Esophagus squamous epithelium (tissue), 5 donors: ENCODE data around the gene SLC38A5. TPM values are rescaled to one million over a fixed set of nuclear protein-coding genes. Genes with fewer than 3 reads are reported as not detected.

Source experiments
- DNase-seq: peaks from one replicate; lab custom pipeline; 2025; lab: John Stamatoyannopoulos, UW
- H3K27ac ChIP-seq, 4 donors: fragments of 200-600 bp; sonication (generic); one replicate each; pipeline ENCODE4 v1.5.1; 2016 to 2019; ENCODE audit warnings: mild to moderate bottlenecking in 1 of 4
- H3K27me3 ChIP-seq, 4 donors: fragments of 200-600 bp; sonication (generic); 1 replicate in 3 of 4; 2 replicates in 1 of 4; pipeline versions ENCODE4 v1.5.1 to v1.6.0; 2017 to 2021; ENCODE audit warnings: antibody characterized with exemption in 1 of 4
- H3K36me3 ChIP-seq, 3 donors: fragments of 200-600 bp; sonication (generic); one replicate each; pipeline ENCODE4 v1.5.1; 2016 to 2019
- H3K4me1 ChIP-seq, 3 donors: fragments of 200-600 bp; sonication (generic); one replicate each; pipeline ENCODE4 v1.5.1; 2017 to 2019
- H3K4me3 ChIP-seq, 4 donors: fragments of 200-600 bp; sonication (generic); 1 replicate in 3 of 4; 2 replicates in 1 of 4; pipeline ENCODE4 v1.5.1; 2016 to 2019; ENCODE audit warnings: mild to moderate bottlenecking in 2 of 4, moderate library complexity in 1 of 4
- H3K9me3 ChIP-seq, 3 donors: fragments of 200-600 bp; sonication (generic); one replicate each; pipeline ENCODE4 v1.5.1; 2016 to 2019
- CTCF ChIP-seq, 6 experiments: fragments of 450-650 bp in 4 of 6; fragments of 200-600 bp in 2 of 6; sonication (generic) in 2 of 6; IDR thresholded peaks; one replicate each; pipeline ENCODE4 v1.5.1; 2016 to 2019; ENCODE audit warnings: antibody characterized with exemption in 6 of 6, mild to moderate bottlenecking in 4 of 6, moderate library complexity in 4 of 6
- POLR2A ChIP-seq, 4 donors: fragments of 450-650 bp; IDR thresholded peaks; one replicate each; pipeline ENCODE4 v1.6.1; 2017; ENCODE audit warnings: antibody characterized with exemption in 4 of 4, mild to moderate bottlenecking in 4 of 4, moderate library complexity in 3 of 4
- WGBS, 2 donors: methylation state at CpG; one replicate each; pipeline ENCODE4 v1.1.5; 2018; 5-methylcytosine and 5-hydroxymethylcytosine counted together
- intact Hi-C: fragments of 100-400 bp; cut with DNase I; formaldehyde crosslinking; loops from one replicate; pipeline ENCODE4 v1.15.0; 2022
- total RNA-seq, 4 donors: library from RNA; depleted of rRNA; stranded (reverse); fragments of >200 nt; gene quantifications; one replicate each; pipeline ENCODE4 v1.1.0, GENCODE V29; 2016
- donor health status: DM: yes; HTN: yes; CAD: no.

The SLC38A5 gene
- total RNA-seq, 4 donors from 2014 or later: 9.6 to 25.4 (median 24.7) TPM

GRCh38 chrX:48472225-48472624, 2.2 kb upstream of the SLC38A5 start:
- no peak for DNase-seq
- peaks cover 0 to 29% (median 3%) of the 10 kb centered on the region in 3 donors for H3K4me1 ChIP-seq
- WGBS, 2 donors: 52 to 75% methylated on average over 9 of the region's 9 CpGs
- H3K27ac ChIP-seq: no peak overlapping the region
- no peaks in the 10 kb centered on the region for H3K27me3 ChIP-seq
- intact Hi-C loops: no loop called here
- no peaks in the 10 kb centered on the region for H3K36me3 ChIP-seq
- no peak overlapping the region for H3K4me3 ChIP-seq
- TF ChIP-seq CTCF (IDR thresholded peaks at IDR 0.05): no peak
- TF ChIP-seq POLR2A (IDR thresholded peaks at IDR 0.05): no peak
- H3K9me3 ChIP-seq: no peaks in the 10 kb centered on the region

- DNase-seq: no peak
- Histone ChIP-seq H3K4me1 (peaks cover 0 to 27% (median 3%) of the 10 kb centered on the region in 3 donors), H3K9me3 (no peaks in the 10 kb centered on the region), H3K36me3 (no peaks in the 10 kb centered on the region), H3K4me3 (no peak overlapping the region), H3K27ac (no peak overlapping the region), H3K27me3 (no peaks in the 10 kb centered on the region)
- TF ChIP-seq CTCF (IDR thresholded peaks at IDR 0.05): no peak
- no peak for TF ChIP-seq POLR2A (IDR thresholded peaks at IDR 0.05)
- WGBS, 2 donors: 14 to 70% methylated on average over 8 of the region's 8 CpGs
- intact Hi-C loops: no loop called here
Observed at GRCh38 chrX:48471504-48471903, 1.4 kb upstream of the SLC38A5 start.

GRCh38 chrX:48470833-48471118, 716 bp upstream of the SLC38A5 start:
- no peak overlapping the region for H3K4me3 ChIP-seq
- no peak for DNase-seq
- intact Hi-C loops: no loop called here
- WGBS, 2 donors: 62 to 82% methylated on average over 3 to 8 of the region's 9 CpGs
- no peaks in the 10 kb centered on the region for H3K9me3 ChIP-seq
- H3K4me1 ChIP-seq: peaks cover 0 to 27% (median 3%) of the 10 kb centered on the region in 3 donors
- no peak overlapping the region for H3K27ac ChIP-seq
- H3K27me3 ChIP-seq: no peaks in the 10 kb centered on the region
- TF ChIP-seq CTCF (IDR thresholded peaks at IDR 0.05) (no peak), POLR2A (IDR thresholded peaks at IDR 0.05) (no peak)
- no peaks in the 10 kb centered on the region for H3K36me3 ChIP-seq

GRCh38 chrX:48468693-48469691, 1.1 kb downstream of the SLC38A5 start:
- no peaks in the 10 kb centered on the region for H3K36me3 ChIP-seq
- TF ChIP-seq POLR2A (IDR thresholded peaks at IDR 0.05): no peak
- TF ChIP-seq CTCF (IDR thresholded peaks at IDR 0.05): no peak
- no peaks in the 10 kb centered on the region for H3K27me3 ChIP-seq
- H3K4me1 ChIP-seq: peaks cover 0 to 21% (median 0%) of the 10 kb centered on the region in 3 donors
- intact Hi-C loops: no loop called here
- peak overlapping the region in 2 of 4 donors; percentile 13 to 17 for H3K27ac ChIP-seq
- H3K4me3 ChIP-seq: peak overlapping the region; percentile 14 to 59 (median 31)
- DNase-seq: no peak
- WGBS, 2 donors: 38 to 70% methylated on average over 8 to 14 of the region's 23 CpGs
- no peaks in the 10 kb centered on the region for H3K9me3 ChIP-seq

- Histone ChIP-seq H3K36me3 (no peaks in the 10 kb centered on the region), H3K27me3 (no peaks in the 10 kb centered on the region), H3K27ac (peak overlapping the region in 2 of 4 donors; percentile 17 to 29), H3K4me3 (peak overlapping the region; percentile 14 to 59 (median 31)), H3K9me3 (no peaks in the 10 kb centered on the region), H3K4me1 (peaks cover 0 to 23% (median 0%) of the 10 kb centered on the region in 3 donors)
- no peak for DNase-seq
- intact Hi-C loops: no loop called here
- TF ChIP-seq POLR2A (IDR thresholded peaks at IDR 0.05): no peak
- TF ChIP-seq CTCF (IDR thresholded peaks at IDR 0.05): no peak
- WGBS, 2 donors: 0 to 33% methylated on average over 3 to 7 of the region's 18 CpGs
Observed at GRCh38 chrX:48468247-48468671, 1.8 kb downstream of the SLC38A5 start.
